ENCODE measurements around the gene HSDL1.

DNA sequence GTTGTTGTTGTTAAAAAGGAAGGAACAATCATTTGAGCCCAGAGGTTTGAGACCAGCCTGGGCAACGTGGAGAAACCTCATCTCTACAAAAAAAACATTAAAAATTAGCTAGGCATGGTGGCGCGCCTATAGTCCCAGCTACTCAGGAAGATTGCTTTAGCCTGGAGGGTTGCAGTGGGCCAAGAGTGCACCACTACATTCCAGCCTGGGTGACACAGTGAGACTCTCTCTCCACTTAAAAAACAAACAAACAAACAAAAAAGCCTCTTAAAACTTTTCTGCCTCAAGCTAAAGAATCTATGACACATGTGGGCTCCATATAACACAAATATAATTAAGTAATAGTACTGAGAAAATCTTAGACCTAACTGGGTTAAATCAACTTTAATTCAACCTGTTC is 40.7 kb downstream of the HSDL1 start:
- TF ChIP-seq POLR2A (IDR thresholded peaks at IDR 0.05), result no peak
- TF ChIP-seq, protein P1, sequence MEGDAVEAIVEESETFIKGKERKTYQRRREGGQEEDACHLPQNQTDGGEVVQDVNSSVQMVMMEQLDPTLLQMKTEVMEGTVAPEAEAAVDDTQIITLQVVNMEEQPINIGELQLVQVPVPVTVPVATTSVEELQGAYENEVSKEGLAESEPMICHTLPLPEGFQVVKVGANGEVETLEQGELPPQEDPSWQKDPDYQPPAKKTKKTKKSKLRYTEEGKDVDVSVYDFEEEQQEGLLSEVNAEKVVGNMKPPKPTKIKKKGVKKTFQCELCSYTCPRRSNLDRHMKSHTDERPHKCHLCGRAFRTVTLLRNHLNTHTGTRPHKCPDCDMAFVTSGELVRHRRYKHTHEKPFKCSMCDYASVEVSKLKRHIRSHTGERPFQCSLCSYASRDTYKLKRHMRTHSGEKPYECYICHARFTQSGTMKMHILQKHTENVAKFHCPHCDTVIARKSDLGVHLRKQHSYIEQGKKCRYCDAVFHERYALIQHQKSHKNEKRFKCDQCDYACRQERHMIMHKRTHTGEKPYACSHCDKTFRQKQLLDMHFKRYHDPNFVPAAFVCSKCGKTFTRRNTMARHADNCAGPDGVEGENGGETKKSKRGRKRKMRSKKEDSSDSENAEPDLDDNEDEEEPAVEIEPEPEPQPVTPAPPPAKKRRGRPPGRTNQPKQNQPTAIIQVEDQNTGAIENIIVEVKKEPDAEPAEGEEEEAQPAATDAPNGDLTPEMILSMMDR (IDR thresholded peaks at IDR 0.05), result no peak
